Liver (tissue), 3 donors: ENCODE measurements around the gene MOSPD2.

Experiments
- FOXA1 ChIP-seq: IDR thresholded peaks from 2 replicates; pipeline ENCODE4 v1.6.1; 2016; ENCODE audit warnings: antibody characterized with exemption
- GABPA ChIP-seq, 2 donors: IDR thresholded peaks in 1 of 2; conservative IDR thresholded peaks in 1 of 2; 2 replicates each; pipeline ENCODE4 v1.6.1; 2016; ENCODE audit warnings: antibody characterized with exemption in 2 of 2, mild to moderate bottlenecking in 1 of 2, moderate library complexity in 1 of 2
- HNF4G ChIP-seq: IDR thresholded peaks from 2 replicates; pipeline ENCODE4 v1.6.1; 2016; ENCODE audit warnings: antibody characterized with exemption
- JUND ChIP-seq, 2 donors: IDR thresholded peaks; 2 replicates each; pipeline ENCODE4 v1.6.1; 2016; ENCODE audit warnings: antibody characterized with exemption in 2 of 2
- RXRA ChIP-seq, 2 donors: IDR thresholded peaks; 2 replicates each; pipeline ENCODE4 v1.6.1; 2017 to 2018; ENCODE audit warnings: antibody characterized with exemption in 2 of 2, mild to moderate bottlenecking in 1 of 2
- TAF1 ChIP-seq: conservative IDR thresholded peaks from 2 replicates; pipeline ENCODE4 v1.6.1; 2016; ENCODE audit warnings: antibody characterized with exemption, mild to moderate bottlenecking
- TF ChIP-seq, protein P1 (sequence below): fragments of 150-350 bp; IDR thresholded peaks from 2 replicates; pipeline ENCODE4 v1.5.1; 2017; ENCODE audit warnings: improper control_type of control experiment, low read depth, low read length; ENCODE audit not compliant: missing input control
- TF ChIP-seq, protein P2 (sequence below): IDR thresholded peaks from 2 replicates; pipeline ENCODE4 v1.6.1; 2016; ENCODE audit warnings: antibody characterized with exemption, mild to moderate bottlenecking
- donor health status: healthy.
- donor health status: healthy.

DNA sequence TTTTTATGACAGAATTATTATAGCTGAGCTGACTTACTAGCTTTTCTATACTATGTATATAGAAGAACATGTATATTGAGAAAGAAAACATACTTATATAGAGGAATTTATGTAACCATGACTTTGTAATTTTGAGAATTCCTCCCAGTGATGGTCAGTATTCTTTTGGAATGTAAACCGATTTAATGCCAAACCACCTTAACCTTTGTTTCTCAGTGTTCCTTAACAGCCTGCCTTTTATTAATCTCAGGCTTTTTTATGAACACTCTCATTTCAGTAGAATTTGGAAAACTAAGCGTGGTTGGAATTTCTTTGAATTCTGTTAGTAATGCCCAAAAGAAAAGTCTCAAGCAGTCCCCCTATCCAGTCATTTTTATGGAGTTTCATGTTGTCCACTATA lies 47.0 kb downstream of the MOSPD2 start:
- TF ChIP-seq, protein P1, sequence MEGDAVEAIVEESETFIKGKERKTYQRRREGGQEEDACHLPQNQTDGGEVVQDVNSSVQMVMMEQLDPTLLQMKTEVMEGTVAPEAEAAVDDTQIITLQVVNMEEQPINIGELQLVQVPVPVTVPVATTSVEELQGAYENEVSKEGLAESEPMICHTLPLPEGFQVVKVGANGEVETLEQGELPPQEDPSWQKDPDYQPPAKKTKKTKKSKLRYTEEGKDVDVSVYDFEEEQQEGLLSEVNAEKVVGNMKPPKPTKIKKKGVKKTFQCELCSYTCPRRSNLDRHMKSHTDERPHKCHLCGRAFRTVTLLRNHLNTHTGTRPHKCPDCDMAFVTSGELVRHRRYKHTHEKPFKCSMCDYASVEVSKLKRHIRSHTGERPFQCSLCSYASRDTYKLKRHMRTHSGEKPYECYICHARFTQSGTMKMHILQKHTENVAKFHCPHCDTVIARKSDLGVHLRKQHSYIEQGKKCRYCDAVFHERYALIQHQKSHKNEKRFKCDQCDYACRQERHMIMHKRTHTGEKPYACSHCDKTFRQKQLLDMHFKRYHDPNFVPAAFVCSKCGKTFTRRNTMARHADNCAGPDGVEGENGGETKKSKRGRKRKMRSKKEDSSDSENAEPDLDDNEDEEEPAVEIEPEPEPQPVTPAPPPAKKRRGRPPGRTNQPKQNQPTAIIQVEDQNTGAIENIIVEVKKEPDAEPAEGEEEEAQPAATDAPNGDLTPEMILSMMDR = no peak
- TF ChIP-seq TAF1 (no peak), HNF4G (no peak), GABPA (IDR thresholded peaks at IDR 0.05 in 1 of 2, conservative IDR thresholded peaks at IDR 0.05 in 1 of 2) (no peak), JUND (IDR thresholded peaks at IDR 0.05) (no peak), RXRA (IDR thresholded peaks at IDR 0.05) (no peak), FOXA1 (no peak)
- TF ChIP-seq, protein P2, sequence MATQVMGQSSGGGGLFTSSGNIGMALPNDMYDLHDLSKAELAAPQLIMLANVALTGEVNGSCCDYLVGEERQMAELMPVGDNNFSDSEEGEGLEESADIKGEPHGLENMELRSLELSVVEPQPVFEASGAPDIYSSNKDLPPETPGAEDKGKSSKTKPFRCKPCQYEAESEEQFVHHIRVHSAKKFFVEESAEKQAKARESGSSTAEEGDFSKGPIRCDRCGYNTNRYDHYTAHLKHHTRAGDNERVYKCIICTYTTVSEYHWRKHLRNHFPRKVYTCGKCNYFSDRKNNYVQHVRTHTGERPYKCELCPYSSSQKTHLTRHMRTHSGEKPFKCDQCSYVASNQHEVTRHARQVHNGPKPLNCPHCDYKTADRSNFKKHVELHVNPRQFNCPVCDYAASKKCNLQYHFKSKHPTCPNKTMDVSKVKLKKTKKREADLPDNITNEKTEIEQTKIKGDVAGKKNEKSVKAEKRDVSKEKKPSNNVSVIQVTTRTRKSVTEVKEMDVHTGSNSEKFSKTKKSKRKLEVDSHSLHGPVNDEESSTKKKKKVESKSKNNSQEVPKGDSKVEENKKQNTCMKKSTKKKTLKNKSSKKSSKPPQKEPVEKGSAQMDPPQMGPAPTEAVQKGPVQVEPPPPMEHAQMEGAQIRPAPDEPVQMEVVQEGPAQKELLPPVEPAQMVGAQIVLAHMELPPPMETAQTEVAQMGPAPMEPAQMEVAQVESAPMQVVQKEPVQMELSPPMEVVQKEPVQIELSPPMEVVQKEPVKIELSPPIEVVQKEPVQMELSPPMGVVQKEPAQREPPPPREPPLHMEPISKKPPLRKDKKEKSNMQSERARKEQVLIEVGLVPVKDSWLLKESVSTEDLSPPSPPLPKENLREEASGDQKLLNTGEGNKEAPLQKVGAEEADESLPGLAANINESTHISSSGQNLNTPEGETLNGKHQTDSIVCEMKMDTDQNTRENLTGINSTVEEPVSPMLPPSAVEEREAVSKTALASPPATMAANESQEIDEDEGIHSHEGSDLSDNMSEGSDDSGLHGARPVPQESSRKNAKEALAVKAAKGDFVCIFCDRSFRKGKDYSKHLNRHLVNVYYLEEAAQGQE = no peak
